Kidney (tissue), 14 donors: ENCODE results near the gene SEPTIN1. TPM values are rescaled to one million over a fixed set of nuclear protein-coding genes. Genes with fewer than 3 reads are reported as not detected.

Experiments used
- DNase-seq, 5 donors: peaks; one replicate each; pipeline ENCODE4 v3.0.0-alpha.2; 2013 to 2020
- FAIRE-seq: peaks from 2 replicates; lab custom pipeline; 2012; peaks lifted over from hg19 to GRCh38; lab: Jason Lieb, UNC
- H3K27ac ChIP-seq, 2 donors: one replicate each; pipeline ENCODE4 v1.7.0; 2013; ENCODE audit warnings: low read depth in 2 of 2, low read length in 2 of 2, inconsistent platforms in 1 of 2
- H3K27me3 ChIP-seq: one replicate; pipeline ENCODE4 v1.7.1; 2013; ENCODE audit warnings: low read length, inconsistent platforms; ENCODE audit not compliant: control insufficient read depth, insufficient read depth
- H3K36me3 ChIP-seq, 3 donors: one replicate each; pipeline versions ENCODE4 v1.7.0 to v1.7.1; 2013; ENCODE audit warnings: low read length in 3 of 3, control low read depth in 1 of 3, inconsistent platforms in 1 of 3; ENCODE audit not compliant: insufficient read depth in 3 of 3, control insufficient read depth in 2 of 3
- H3K4me1 ChIP-seq, 3 donors: one replicate each; pipeline versions ENCODE4 v1.7.0 to v1.7.1; 2013; ENCODE audit warnings: low read length in 3 of 3, inconsistent platforms in 1 of 3, low read depth in 1 of 3; ENCODE audit not compliant: control insufficient read depth in 2 of 3, insufficient read depth in 2 of 3
- H3K4me3 ChIP-seq, 3 donors: one replicate each; pipeline versions ENCODE4 v1.7.0 to v1.8.1; 2013; ENCODE audit warnings: low read length in 3 of 3, control low read depth in 1 of 3, inconsistent platforms in 1 of 3
- H3K9ac ChIP-seq, 3 donors: one replicate each; pipeline versions ENCODE4 v1.7.0 to v1.7.1; 2013; ENCODE audit warnings: low read length in 3 of 3, control low read depth in 1 of 3, inconsistent platforms in 1 of 3
- H3K9me3 ChIP-seq, 3 donors: one replicate each; pipeline versions ENCODE4 v1.7.0 to v1.7.1; 2013; ENCODE audit warnings: low read length in 3 of 3, control low read depth in 1 of 3, inconsistent platforms in 1 of 3; ENCODE audit not compliant: control insufficient read depth in 2 of 3, insufficient read depth in 1 of 3
- intact Hi-C: fragments of 100-400 bp; cut with DNase I; formaldehyde crosslinking; loops from one replicate; pipeline ENCODE4 v1.11.1; 2022
- polyA plus RNA-seq: library from polyadenylated mRNA; stranded (reverse); fragments of 350-450 nt; fragmentation: Illumina TruSeq; extraction: RNeasy Lipid Tissue Mini Kit (QIAGEN cat#74804); gene quantifications from one replicate; pipeline ENCODE4 v1.2.3, GENCODE V29; 2014; ENCODE audit warnings: low read depth, low replicate concordance; ENCODE audit not compliant: insufficient read depth
- total RNA-seq: library from RNA; stranded (reverse); fragmentation: NEBNext Ultra II Directional; extraction: Animal tissue kit (Norgen Biotek cat#: 25700); gene quantifications from one replicate; pipeline ENCODE4 v1.2.1, GENCODE V29; 2021
- TF ChIP-seq, protein P1 (sequence below): IDR thresholded peaks from 3 replicates; pipeline ENCODE4 v1.5.1; 2012; ENCODE audit warnings: mild to moderate bottlenecking, moderate library complexity, borderline replicate concordance; ENCODE audit not compliant: insufficient read depth; ENCODE audit errors: extremely low read depth
- donor health status: control.
- donor health status: control.
- donor health status: control.
- donor health status: control.
- donor health status: control.
- donor health status: DM: yes; HTN: yes; CAD: no.
- donor health status: Normal renal cell carcinoma (clear cell type).

SEPTIN1 gene
- total and polyA plus RNA-seq, 2 donors from 2014 or later, result 5.0 to 12.8 TPM

DNA sequence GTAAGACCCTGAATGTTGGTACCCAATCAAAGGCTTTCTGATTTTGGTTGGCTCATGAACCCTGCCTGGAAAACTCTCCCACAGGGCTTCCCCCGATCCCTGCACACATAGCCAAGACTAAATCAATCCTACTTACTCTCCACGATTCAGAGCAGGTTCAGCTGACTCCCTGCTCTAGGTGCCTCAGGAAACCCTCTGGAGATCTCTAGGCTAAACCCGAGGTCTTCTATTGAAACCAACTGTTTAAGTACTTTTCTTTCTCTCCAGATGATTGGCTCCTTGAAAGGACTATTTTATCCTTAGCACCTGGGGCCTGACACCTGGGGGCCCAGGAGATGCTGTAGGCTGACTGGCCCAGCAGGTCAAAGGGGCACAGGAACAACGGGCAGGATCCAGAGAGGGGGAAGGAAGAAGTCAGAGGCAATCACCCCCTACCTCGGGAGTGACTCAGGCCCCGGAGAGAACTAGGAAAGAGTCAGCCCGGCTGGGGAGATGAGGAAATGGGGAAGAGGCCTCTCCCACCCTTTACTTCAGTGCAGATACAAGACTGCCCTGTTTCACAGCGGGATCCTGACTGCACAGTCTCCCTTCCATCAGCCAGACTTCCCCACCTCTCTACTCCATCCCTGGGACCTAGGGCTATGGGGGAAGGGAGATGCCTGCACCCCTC is 14.1 kb downstream of the SEPTIN1 start:
- Histone ChIP-seq H3K27ac (no peak overlapping the region), H3K9me3 (no peaks in the 10 kb centered on the region), H3K36me3 (peaks cover 0 to 11% (median 9%) of the 10 kb centered on the region in 3 donors), H3K4me1 (peaks cover 0 to 20% (median 4%) of the 10 kb centered on the region in 3 donors), H3K27me3 (no peaks in the 10 kb centered on the region), H3K9ac (peak overlapping the region; percentile 53 to 78 (median 65)), H3K4me3 (peak overlapping the region; percentile 61 to 89 (median 80))
- TF ChIP-seq, protein P1, sequence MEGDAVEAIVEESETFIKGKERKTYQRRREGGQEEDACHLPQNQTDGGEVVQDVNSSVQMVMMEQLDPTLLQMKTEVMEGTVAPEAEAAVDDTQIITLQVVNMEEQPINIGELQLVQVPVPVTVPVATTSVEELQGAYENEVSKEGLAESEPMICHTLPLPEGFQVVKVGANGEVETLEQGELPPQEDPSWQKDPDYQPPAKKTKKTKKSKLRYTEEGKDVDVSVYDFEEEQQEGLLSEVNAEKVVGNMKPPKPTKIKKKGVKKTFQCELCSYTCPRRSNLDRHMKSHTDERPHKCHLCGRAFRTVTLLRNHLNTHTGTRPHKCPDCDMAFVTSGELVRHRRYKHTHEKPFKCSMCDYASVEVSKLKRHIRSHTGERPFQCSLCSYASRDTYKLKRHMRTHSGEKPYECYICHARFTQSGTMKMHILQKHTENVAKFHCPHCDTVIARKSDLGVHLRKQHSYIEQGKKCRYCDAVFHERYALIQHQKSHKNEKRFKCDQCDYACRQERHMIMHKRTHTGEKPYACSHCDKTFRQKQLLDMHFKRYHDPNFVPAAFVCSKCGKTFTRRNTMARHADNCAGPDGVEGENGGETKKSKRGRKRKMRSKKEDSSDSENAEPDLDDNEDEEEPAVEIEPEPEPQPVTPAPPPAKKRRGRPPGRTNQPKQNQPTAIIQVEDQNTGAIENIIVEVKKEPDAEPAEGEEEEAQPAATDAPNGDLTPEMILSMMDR, result no peak
- intact Hi-C loops, result no loop called here
- DNase-seq (no peak), FAIRE-seq (no peak)

DNA sequence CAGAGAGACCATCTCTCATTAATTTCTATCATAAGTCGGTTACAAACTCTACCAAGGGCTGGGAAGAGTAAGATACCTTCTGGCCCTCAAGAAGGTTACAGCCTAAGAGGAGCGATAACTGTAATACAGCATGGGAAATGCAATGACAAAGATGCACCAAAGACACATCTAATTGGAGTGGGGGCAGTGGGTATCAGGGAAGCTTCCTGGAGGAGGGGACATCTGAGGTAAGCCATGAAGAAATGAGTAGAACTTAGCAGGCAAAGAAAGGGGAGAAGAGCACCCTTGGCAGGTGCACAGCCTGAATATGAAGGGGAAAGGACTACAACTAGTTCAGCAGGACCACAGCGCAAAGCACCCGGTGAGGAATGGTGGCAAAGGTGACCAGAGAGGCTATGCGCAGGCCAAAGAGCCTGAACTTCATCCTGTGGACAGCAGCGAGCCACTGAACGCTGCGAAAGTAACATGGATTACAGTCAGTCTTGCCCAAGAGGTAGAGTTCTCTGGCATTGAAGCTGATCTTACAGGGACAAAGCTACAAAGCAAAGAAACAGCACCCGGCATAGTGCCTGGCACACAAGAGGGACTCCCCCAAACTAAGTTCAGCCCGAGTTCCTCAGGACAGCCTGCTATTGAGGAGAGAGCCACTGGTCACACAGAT is 14.9 kb downstream of the SEPTIN1 start:
- no peak for FAIRE-seq
- no peak for DNase-seq
- intact Hi-C loops, result no loop called here
- peak overlapping the region in 2 of 3 donors; percentile 80 to 89 for H3K4me3 ChIP-seq
- H3K9me3 ChIP-seq, result no peaks in the 10 kb centered on the region
- peaks cover 0 to 20% (median 4%) of the 10 kb centered on the region in 3 donors for H3K4me1 ChIP-seq
- TF ChIP-seq, protein P1, result no peak
- peak overlapping the region in 2 of 3 donors; percentile 15 to 65 for H3K9ac ChIP-seq
- no peak overlapping the region for H3K27ac ChIP-seq
- no peaks in the 10 kb centered on the region for H3K27me3 ChIP-seq
- H3K36me3 ChIP-seq, result peaks cover 0 to 14% (median 9%) of the 10 kb centered on the region in 3 donors

DNA sequence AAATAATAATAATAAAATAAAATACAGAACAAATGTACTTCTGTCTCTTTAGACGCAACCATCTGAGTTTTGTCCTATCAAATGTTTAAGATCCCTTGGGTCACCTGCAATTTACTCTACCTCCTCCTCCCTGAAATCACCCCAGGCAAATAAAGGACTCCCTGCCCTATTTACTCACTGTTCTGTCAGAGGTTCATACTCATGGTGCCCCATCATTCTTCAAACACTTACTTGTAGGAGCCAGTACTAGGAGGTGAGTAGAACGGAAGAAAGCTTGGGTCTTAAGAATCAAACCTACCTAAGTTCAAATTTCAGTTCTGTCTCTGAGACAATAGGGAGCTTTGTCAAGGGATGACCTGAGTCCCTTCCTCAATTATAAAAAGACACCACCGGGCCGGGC is 15.8 kb downstream of the SEPTIN1 start:
- no peaks in the 10 kb centered on the region for H3K9me3 ChIP-seq
- no peak for DNase-seq
- no peak overlapping the region for H3K27ac ChIP-seq
- TF ChIP-seq, protein P1, result no peak
- H3K9ac ChIP-seq, result no peak overlapping the region
- intact Hi-C loops, result no loop called here
- H3K4me3 ChIP-seq, result no peak overlapping the region
- peaks cover 0 to 20% (median 4%) of the 10 kb centered on the region in 3 donors for H3K4me1 ChIP-seq
- FAIRE-seq, result no peak
- no peaks in the 10 kb centered on the region for H3K27me3 ChIP-seq
- peaks cover 0 to 17% (median 9%) of the 10 kb centered on the region in 3 donors for H3K36me3 ChIP-seq
